Measurements from ENCODE around the gene CMTM7. TPM values are rescaled to one million over a fixed set of nuclear protein-coding genes. Genes with fewer than 3 reads are reported as not detected.

CMTM7 gene
- total RNA-seq, 2 experiments from 2014 or later = 31.5 to 35.2 TPM

DNA sequence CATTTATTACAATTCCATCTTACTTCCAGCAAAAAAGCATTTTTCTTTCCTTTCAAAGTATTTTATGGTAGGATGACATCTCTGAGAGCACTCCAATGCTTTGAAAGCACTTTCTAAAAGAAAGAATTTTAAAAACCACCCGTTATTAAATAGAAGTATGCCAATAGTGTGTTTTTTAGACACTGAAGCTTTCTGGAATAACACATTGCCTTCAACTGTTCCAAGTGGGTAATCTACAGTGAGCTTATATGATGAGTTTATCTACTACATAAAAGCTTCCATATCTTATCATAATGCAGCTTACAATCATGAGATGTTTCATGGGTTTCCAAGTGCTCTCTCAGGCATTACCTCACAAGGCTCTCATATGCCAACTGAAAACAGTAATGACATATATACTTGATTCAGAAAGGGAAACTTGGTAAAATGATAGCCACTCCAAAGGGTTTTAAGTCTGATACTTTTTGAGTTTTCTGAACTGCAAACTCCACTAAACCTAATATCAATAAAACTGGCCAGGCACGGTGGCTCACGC, 96.9 kb downstream of the CMTM7 start:
- H3K4me3 Mint-ChIP-seq = no peak overlapping the region
- intact Hi-C loops (cut with DNase I, micrococcal nuclease) = no loop called here
- Histone ChIP-seq H3K27ac (ENCODE audit: low read depth in 1 of 2, low read length in 2 of 2) (no peak overlapping the region), H3K27me3 (ENCODE audit: control insufficient read depth in 1 of 2, insufficient read depth in 2 of 2, low read length in 2 of 2) (no peaks in the 10 kb centered on the region), H3K9me3 (ENCODE audit: control insufficient read depth in 1 of 2, insufficient read depth in 1 of 2, low read length in 2 of 2) (no peaks in the 10 kb centered on the region), H3K4me3 (ENCODE audit: low read length) (no peak overlapping the region), H3K36me3 (ENCODE audit: insufficient read depth, low read length) (peaks cover 51% of the 10 kb centered on the region), H3K4me1 (ENCODE audit: insufficient read depth, low read length) (peaks cover 12% of the 10 kb centered on the region)
- H3K4me1 Mint-ChIP-seq (ENCODE audit: low read depth) = peaks cover 17% of the 10 kb centered on the region
- peaks cover 52% of the 10 kb centered on the region for H3K36me3 Mint-ChIP-seq (ENCODE audit: low read depth)
- no peak for TF ChIP-seq CTCF (IDR thresholded peaks at IDR 0.05)
- ATAC-seq (ENCODE audit: poor library complexity) = no peak
- no peaks in the 10 kb centered on the region for H3K9me3 Mint-ChIP-seq
- H3K27me3 Mint-ChIP-seq = no peaks in the 10 kb centered on the region
- ChIA-PET CTCF (interaction anchor here (0.8 to 1.3 kb wide), 2 partner anchors 14 to 21 kb away, joined by 3 to 4 read pairs; no protein-coding TSS in a partner anchor), POLR2A (no interaction called here)
- peak overlapping the region; percentile 44 for H3K27ac Mint-ChIP-seq
- no peak for DNase-seq

GRCh38 chr3:32492684-32493436, 101.2 kb downstream of the CMTM7 start:
- Histone ChIP-seq H3K27ac (ENCODE audit: low read depth in 1 of 2, low read length in 2 of 2) (no peak overlapping the region), H3K4me3 (ENCODE audit: low read length) (no peak overlapping the region), H3K4me1 (ENCODE audit: insufficient read depth, low read length) (peaks cover 32% of the 10 kb centered on the region), H3K36me3 (ENCODE audit: insufficient read depth, low read length) (peaks cover 21% of the 10 kb centered on the region), H3K27me3 (ENCODE audit: control insufficient read depth in 1 of 2, insufficient read depth in 2 of 2, low read length in 2 of 2) (no peaks in the 10 kb centered on the region), H3K9me3 (ENCODE audit: control insufficient read depth in 1 of 2, insufficient read depth in 1 of 2, low read length in 2 of 2) (no peaks in the 10 kb centered on the region)
- H3K36me3 Mint-ChIP-seq (ENCODE audit: low read depth) = peaks cover 26% of the 10 kb centered on the region
- no peak overlapping the region for H3K4me3 Mint-ChIP-seq
- no peak for TF ChIP-seq CTCF (IDR thresholded peaks at IDR 0.05)
- ATAC-seq (ENCODE audit: poor library complexity) = no peak
- H3K27ac Mint-ChIP-seq = no peak overlapping the region
- no peaks in the 10 kb centered on the region for H3K9me3 Mint-ChIP-seq
- intact Hi-C loops (cut with DNase I, micrococcal nuclease) = no loop called here
- ChIA-PET CTCF (no interaction called here), POLR2A (interaction anchor here (1.0 kb wide), 1 partner anchor 15 kb away, joined by 3 read pairs; no protein-coding TSS in a partner anchor)
- no peak for DNase-seq
- no peaks in the 10 kb centered on the region for H3K27me3 Mint-ChIP-seq
- peaks cover 19% of the 10 kb centered on the region for H3K4me1 Mint-ChIP-seq (ENCODE audit: low read depth)

GRCh38 chr3:32493437-32494414, 102.1 kb downstream of the CMTM7 start:
- peaks cover 32% of the 10 kb centered on the region for H3K4me1 ChIP-seq (ENCODE audit: insufficient read depth, low read length)
- peak in 2 of 14 experiments; percentile 48 to 52 for DNase-seq
- POLR2A ChIA-PET = interaction anchor here (1.0 kb wide), 1 partner anchor 16 kb away, joined by 3 read pairs; no protein-coding TSS in a partner anchor
- intact Hi-C loops (cut with DNase I, micrococcal nuclease) = no loop called here
- no peaks in the 10 kb centered on the region for H3K9me3 ChIP-seq (ENCODE audit: control insufficient read depth in 1 of 2, insufficient read depth in 1 of 2, low read length in 2 of 2)
- CTCF ChIA-PET = interaction anchor here (0.6 kb wide), 1 partner anchor 12 kb away, joined by 3 read pairs; no protein-coding TSS in a partner anchor
- H3K4me3 ChIP-seq (ENCODE audit: low read length) = no peak overlapping the region
- H3K36me3 ChIP-seq (ENCODE audit: insufficient read depth, low read length) = peaks cover 12% of the 10 kb centered on the region
- no peak for ATAC-seq (ENCODE audit: poor library complexity)
- H3K27me3 Mint-ChIP-seq = no peaks in the 10 kb centered on the region
- no peaks in the 10 kb centered on the region for H3K27me3 ChIP-seq (ENCODE audit: control insufficient read depth in 1 of 2, insufficient read depth in 2 of 2, low read length in 2 of 2)
- H3K36me3 Mint-ChIP-seq (ENCODE audit: low read depth) = peaks cover 23% of the 10 kb centered on the region
- H3K27ac ChIP-seq (ENCODE audit: low read depth in 1 of 2, low read length in 2 of 2) = no peak overlapping the region
- H3K4me3 Mint-ChIP-seq = no peak overlapping the region
- TF ChIP-seq CTCF (IDR thresholded peaks at IDR 0.05) = no peak
- peaks cover 26% of the 10 kb centered on the region for H3K4me1 Mint-ChIP-seq (ENCODE audit: low read depth)
- H3K9me3 Mint-ChIP-seq = no peaks in the 10 kb centered on the region
- H3K27ac Mint-ChIP-seq = no peak overlapping the region

All from CD4-positive, alpha-beta T cell (primary cell).